GM19193 (cell line): Measurements from ENCODE around the gene SLC25A39.

Source experiments
- POLR2A ChIP-seq: IDR thresholded peaks from 4 replicates; pipeline ENCODE4 v1.6.1; 2011; ENCODE audit not compliant: insufficient read depth, insufficient read length; ENCODE audit errors: extremely low read depth

The SLC25A39 gene

DNA sequence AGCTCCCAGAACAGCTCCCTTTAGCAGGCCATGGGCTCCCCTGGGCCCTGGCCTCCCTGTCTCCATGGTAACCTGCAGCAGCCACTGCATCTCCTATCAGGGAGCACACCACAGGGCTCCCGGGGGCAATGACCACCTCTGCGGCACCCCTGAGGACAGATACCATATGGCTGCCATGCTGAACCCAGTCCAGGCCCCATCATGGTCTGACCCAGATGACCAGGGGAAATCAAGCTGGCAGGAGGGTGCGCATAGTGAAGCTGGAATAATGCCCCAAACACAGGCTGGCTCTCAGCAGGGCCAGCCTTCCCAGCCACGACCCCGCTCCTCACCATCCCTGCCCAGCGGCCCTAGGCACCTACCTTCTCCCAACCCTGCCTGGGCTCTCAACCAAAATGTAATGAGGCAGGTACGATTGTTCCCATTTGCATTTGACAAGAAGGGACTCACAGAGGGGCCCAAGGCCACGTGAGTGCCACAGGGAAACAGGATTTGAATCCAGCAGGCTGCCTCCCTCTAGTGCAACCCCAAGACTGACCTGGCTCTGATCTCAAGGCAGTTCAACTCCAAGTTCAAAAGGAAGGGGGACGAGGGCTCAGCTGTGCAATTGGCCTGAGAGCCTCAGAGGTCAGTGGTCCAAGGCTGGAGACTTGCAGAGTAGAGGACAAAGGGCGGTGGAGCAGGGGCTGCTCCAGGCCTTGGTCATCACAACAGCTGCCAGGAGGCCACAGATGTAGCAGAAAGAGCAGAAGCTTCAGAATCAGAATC is 13.8 kb downstream of the SLC25A39 start:
- no peak for TF ChIP-seq POLR2A

DNA sequence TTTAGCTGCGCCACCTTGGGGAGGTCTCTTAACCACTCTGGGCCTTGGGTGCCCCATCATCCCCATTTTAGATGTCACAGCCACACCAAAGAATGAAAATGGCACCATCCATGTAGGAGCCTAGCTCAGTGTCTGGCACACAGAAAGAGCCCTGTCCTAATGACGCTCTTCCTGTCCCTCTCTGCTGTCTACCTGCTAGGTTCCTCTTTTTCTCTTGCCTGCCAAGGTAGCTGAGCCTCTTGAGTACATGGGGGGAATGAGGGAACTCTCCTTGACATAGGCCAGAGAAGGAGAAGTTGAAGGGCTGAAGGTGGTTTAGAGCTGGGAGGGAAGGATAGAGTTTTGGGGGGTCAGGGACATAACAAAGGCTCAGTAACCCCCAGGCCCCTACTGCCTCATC is 14.4 kb downstream of the SLC25A39 start:
- TF ChIP-seq POLR2A = no peak

DNA sequence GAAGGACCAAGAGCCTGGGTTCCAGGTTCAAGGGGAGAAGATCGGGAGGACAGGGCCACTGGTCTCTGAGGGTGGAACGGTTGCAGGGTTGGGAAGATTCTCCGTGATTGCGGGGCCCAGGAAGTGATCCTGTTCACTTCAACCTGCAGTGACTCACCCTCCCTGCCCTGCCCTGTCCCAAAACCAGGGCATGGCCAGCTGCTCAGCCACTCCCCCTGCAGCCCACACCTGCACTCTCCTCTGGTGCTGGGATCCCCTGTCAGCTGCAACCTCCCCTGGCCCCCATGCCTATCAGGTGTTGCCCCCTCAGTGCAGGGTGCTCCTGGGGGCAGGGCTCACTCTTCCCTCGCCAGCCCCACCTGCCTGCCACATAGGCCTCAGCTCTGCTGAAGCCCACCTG is 15.2 kb downstream of the SLC25A39 start:
- no peak for TF ChIP-seq POLR2A

DNA sequence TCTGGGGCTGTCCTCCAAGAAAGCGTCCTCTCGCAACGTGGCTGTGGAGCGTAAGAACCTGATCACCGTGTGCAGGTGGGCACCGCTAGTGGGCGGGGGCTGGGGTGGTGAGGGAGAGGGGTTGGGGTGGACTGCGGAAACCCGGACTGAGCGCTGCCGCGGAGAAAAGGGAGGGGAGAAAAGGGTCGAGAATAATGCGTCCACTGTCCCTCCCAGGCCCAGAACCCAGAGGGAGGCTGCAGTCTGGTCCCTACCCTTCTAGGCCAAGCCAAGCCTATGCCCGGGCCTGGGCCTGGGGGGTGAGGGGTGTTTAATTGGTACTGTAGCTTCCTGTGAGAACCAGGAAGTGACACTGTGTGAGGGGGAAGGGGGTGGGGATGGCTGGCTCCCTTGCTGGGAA is 15.8 kb downstream of the SLC25A39 start:
- no peak for TF ChIP-seq POLR2A

DNA sequence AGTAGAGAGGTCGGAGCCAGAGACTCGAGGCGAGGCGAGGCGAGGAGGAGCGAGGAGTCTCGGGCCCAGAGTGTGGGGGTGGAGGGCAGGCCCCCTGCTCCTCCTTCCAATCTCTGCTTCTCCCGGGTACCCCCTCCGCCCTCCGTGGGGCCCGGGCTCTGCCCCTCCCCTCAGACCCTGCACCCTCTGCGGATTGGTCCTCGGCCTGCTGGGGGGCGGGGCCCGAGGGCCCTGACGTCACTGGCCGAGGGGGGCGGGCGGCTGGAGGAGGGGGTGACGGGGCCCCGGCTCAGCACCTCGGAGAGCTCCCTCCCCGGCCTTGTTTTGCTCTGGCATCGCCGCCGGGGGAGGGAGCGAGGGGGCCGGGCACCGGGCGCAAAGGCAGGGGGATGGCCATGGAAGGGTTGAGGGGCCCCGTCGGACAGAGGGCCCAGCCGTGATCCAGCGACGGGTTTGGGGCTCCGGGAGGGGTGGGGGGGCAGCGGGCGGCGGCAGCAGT is 16.3 kb downstream of the SLC25A39 start, which contains the start of gene RUNDC3A:
Gene RUNDC3A, plus strand, starts transcription at position 282 of the 499 bp plus-strand sequence. CDS start 232 bp downstream, outside the sequence.
- no peak for TF ChIP-seq POLR2A

DNA sequence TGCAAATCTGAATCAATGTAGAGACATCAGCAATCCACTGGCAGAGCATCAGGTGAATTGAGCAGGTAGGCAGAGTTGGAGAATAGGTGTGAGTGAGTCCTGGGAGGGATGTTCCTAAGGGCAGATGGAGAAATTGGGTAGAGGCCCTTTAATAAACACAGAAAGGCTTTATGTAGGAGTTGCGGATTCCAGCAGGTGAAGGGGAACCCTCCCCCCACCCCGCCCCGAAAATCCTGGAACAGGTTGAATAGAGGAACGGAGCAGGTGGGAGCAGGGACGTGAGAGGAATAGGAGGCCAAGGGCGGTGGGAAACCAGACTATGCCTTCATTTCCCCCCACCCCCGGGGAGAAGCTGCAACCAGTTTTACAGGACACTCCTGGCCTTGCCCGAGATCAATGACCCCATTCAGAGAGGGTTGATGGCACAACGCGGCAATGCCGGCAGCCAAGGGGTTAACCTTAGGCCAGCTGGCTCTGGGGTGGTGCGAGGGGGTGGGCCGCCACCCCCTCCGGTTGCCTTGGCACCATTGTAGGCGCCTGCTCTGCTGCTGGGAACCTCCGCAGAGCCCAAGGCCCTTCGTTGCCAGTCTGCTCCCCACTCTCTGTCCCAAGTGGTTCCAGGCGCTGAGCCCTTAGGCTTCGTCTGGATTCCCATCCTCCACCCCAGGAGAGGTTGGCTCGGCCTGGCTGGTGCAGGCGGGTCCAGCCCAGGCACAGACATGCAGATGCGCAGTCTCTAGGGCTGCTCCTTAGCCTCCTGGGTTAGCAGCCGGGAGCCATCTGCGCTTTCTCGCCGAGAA is 17.0 kb downstream of the SLC25A39 start:
- no peak for TF ChIP-seq POLR2A

DNA sequence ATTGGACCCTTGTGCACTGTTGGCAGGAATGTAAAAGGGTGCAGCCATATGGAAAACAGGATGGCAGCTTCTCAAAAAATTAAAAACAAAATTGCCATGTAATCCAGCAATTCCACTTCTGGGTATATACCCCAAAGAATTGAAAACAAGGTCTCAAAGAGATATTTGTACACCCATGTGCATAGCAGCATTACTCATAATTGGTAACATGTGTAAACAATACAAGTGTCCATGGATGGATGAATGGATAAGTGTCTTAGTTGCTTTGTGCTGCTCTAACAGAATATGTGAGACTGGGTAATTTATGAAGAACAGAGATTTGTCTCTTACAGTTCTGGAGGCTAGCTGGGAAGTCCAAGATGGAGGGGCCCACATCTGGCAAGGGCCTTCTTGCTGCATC is 20.0 kb downstream of the SLC25A39 start:
- no peak for TF ChIP-seq POLR2A

DNA sequence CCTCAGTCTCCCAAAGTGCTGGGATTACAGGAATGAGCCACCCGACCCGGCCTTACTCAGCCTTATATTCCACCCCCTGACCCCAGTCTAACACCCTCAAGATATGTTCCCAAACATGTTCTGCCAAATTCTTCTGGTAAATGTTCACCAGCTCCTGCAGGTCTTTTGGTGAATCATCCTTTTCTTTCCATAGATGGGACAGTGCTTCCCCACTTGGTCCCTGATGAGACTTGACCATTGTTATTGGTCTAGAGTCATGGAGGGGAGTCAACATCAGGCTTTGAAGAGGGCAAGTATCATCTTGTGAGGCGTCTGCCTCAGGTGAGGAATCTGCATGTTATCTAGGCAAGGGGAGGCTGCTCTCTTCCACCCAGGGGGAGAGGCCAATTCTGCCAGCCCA is 26.6 kb downstream of the SLC25A39 start:
- TF ChIP-seq POLR2A = no peak

DNA sequence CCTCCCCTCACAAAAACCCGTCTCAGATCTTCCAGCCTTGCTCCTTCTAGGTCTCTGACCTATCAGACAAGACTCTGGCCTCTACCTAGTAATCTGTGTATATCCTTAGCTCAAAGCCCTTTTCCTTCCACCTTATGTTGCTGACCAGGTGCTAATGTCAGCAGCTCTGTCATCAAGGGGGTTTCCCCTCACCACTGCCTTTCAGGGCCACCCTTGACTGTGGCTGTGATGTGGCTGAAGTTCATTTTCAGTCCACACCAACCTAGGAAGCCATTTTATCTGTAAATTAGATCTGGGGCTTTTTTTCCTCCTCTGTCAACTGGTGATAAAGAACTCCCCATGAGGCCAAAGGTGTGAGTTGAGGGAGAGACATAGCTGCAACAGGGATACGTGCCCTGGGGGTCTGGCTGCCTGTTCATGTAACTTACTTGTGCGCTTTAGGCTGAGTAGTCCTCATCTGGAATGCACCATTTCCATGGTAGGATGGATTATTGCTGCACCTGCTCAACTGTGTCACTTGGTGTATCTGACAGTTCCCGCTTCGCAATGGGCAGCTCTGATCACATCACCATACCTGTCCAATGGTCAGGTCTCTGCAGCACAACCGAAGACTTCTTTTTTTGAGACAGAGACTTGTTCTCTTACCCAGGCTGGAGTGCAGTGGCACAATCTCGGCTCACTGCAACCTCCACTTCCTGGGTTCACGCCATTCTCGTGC is 31.0 kb downstream of the SLC25A39 start:
- no peak for TF ChIP-seq POLR2A

DNA sequence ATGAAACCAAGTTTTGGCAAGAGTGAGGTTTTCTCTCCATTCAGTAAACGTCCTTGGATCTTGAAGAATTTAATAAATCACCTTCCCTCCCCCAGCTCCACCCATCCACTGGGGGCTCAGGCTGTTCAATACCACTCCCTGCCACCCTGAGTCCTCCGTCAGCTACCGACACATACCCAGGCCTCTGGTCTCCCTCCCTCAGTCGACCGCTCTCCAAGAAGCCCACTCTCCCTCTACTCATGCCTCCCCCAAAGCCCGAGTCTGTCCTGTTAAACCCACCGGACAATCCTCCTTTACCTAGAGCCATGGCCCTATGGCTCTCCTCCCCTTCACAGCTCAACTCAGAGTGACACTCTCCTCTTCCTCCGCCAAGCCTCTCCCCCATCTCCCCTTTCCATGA is 37.0 kb downstream of the SLC25A39 start:
- no peak for TF ChIP-seq POLR2A

DNA sequence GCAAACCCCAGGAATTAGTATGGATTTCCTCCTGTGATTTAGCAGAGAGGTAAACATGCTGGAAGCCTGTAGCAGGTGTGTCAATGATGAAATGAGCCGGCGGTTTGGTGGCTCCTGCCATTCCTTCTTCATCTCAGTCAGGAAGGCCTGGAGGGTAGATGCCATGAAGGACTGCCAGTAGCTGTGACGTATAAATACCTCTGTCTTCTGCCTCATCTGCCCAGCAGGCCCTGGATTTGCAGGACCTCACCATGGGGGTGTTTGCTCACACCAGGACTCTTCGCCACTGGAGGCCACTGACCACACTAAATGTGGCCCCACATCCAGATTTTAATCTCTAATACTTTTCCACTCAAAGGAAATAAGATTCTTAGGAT is 40.6 kb downstream of the SLC25A39 start:
- no peak for TF ChIP-seq POLR2A

DNA sequence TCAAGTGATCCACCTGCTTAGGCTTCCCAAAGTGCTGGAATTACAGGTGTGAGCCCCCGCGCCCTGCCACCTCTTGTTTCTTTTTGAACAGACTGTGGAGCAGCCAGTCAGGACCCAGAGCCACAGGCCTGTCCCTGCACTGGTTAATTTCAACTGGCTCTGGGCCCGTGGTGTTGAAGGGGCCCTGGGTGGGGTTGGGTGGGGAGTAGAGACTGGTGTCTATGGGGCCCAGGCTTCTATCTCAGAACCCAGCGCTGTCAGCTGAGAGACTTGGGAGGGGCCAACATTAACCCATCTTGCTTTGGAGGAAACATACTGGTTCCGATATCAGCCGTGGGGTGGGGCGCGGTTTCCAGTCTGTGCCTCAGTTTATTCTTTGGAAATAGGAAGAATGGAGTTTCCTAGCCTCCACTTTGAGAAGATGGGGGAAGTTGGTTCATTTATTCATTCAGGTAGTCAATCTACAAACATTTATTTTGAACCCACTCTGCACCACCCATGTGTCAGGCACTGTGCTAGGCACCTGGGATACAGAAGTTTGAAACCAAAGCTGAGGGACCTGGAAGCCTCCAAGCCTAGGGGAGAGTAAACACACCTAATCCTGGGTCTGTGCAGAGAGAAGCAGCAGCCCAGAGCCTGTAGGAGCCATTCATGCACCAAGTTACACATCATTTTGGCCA is 41.1 kb downstream of the SLC25A39 start:
- TF ChIP-seq POLR2A = no peak

DNA sequence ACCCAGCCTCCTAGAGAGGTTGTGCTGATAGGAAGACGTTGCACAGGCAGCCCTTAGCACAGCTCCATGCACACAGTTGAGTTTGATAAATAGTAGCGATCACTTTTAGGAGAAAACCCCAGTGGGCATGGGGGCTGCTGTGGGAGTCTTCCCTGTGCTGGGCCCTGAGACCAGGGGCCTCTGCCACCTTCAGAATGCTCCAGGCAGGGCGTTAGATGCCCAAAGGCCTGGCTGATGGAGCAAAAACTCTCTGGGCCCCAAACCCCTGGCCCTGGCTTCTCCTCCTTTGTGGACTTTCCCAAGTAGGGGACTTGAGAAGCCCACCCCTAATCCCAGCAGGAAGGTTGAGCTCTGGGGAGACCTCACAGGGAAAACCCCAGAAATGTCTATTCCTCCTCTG is 42.4 kb downstream of the SLC25A39 start:
- TF ChIP-seq POLR2A = no peak

DNA sequence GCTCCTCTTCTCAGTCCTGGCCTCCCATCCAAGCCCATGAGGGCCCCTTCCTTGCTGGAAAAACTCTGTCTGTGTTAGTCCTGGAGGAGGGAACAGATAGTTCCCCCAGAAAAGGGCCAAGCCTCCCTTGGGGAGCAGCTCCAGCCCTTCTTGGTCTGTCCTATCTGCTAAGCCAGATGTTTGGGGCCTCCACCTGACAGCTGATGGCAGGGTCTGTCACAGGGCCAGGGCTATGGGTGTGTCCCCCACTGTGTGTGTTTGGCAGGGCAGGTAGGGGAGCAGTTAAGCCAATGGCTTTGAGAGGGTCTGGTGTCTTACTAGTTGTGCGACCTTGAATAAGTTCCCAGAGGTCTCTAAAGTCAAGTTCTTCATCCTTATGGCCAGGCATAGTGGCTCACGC is 43.1 kb downstream of the SLC25A39 start:
- TF ChIP-seq POLR2A = no peak
